Retinal pigment epithelial cell (primary cell): ENCODE measurements around the gene PTPRK.

ENCODE experiments used
- DNase-seq: peaks from one replicate; pipeline ENCODE4 v3.0.0-alpha.2; 2010; ENCODE audit warnings: low read depth
- H3K4me3 ChIP-seq: 2 replicates; pipeline ENCODE4 v1.5.1; 2011; ENCODE audit warnings: mild to moderate bottlenecking, low read length, control low read depth, moderate library complexity
- CTCF ChIP-seq: conservative IDR thresholded peaks from 2 replicates; pipeline ENCODE4 v1.5.1; 2011; ENCODE audit warnings: low read depth, low read length, control low read depth, inconsistent platforms

Gene PTPRK

DNA sequence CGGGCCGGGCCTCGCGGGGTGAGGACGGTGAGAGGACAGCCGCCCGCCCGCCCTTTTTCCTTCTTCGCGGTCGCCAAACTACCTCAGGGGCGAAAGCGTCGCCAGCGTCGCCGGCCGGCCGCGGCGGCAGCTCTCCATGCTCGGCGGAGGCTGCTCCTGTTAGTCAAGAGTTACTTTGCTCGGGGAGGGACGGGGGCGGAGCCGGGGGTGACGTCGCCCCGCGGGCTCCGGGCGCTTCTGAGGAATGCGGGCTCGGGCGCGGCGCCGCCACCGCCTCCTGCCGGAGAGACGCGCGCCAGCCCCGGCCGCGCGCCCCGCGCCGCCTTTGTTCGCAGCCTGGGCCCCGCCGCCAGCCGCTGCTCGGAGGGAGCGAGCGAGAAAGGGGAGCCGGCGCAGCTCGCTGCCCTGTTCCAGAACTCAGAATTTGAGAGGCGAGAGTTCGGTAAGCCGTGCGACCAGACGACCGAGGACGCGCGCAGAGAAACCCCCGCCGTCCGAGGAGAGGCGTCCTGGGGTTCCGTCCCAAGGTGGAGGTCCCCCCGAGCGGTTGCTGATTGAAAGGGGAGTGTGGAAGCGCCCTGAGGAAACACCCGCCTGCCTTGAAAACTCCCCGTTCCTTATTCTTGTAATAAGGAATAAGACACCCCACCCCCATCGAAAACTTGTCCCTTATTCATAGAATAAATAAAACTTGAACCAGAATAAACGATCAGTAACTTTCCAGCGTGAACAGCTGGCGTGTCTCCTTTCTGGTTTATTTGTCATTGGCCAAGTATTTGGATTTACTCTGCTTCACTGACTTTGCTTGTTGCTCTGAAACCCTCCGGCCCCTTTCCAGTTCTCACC lies at the start of gene PTPRK:
PTPRK (minus strand) TSS at position 164 of the 846 bp plus-strand sequence. CDS start 241 bp downstream, outside the sequence.
- TF ChIP-seq CTCF = no peak
- DNase-seq = peak; percentile 74
- peak within 1 kb of the TSS; percentile 92 for H3K4me3 ChIP-seq

GRCh38 chr6:128567029-128567428 lies 46.6 kb upstream of the PTPRK start:
- no peak for TF ChIP-seq CTCF
- H3K4me3 ChIP-seq = no peak overlapping the region
- DNase-seq = no peak

DNA sequence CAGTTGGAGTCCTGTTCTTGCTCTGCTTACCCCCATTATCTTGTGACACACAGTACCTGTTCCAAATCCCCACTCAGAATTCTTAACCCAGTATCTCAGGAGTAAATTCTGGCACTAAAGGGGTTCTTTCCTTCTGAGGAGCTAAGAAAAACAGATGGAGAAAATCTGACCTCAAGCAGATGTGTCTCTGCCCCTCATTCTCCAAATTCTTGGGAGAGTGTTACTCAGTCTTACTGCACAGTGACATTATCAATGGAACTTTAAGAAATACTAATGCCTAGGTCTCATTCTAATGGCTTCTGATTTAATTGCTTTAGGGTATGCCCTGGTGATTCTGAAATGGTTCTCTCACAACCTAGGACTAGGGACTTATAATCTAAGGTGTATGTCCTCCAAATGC lies 40.6 kb upstream of the PTPRK start:
- no peak for TF ChIP-seq CTCF
- no peak overlapping the region for H3K4me3 ChIP-seq
- DNase-seq = no peak

DNA sequence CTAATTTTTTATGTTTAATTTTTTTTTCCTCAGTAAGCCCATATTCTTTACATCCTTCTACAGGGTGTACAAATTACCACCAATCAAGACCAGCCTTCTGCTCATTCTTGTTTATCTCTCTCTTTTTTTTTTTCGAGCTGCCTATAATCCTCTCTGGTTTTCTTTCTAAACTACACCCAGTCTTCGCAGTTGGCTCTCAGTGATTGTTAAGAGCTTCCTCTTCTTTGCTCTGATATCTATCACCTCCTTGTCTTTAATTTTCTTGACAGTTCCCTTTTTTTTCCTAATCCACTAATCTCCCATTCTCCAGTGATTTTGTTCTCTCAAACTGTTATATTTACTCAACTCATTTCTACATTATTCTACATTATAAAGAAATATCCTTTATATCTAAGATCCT lies 38.5 kb upstream of the PTPRK start:
- no peak for DNase-seq
- H3K4me3 ChIP-seq = no peak overlapping the region
- no peak for TF ChIP-seq CTCF

- H3K4me3 ChIP-seq = no peak overlapping the region
- DNase-seq = no peak
- no peak for TF ChIP-seq CTCF
Measured at GRCh38 chr6:128558021-128558420, 37.6 kb upstream of the PTPRK start.

DNA sequence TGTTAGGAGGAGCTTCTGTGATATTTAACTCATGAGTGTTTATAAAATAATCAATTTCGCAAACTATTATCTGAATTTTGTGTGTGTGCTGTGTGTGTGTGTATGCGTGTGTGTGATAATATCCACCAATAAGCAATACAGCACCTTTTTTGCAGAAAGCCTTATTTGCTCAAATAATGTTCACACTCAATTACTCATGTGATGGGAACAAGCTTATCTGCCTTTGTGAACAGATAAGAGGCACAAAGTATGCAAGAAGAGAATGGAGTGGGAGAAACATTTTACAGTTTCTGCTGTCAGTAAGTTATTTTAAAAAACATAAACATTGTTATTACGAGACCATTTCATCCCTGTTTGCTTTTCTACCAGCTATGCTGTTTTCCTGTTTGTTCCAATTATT lies 36.7 kb upstream of the PTPRK start:
- DNase-seq = no peak
- no peak for TF ChIP-seq CTCF

GRCh38 chr6:128554302-128554701 lies 33.9 kb upstream of the PTPRK start:
- no peak for DNase-seq
- peak; percentile 44 for TF ChIP-seq CTCF
- H3K4me3 ChIP-seq = no peak overlapping the region

More for the DNA sequence above, 36.7 kb upstream of the PTPRK start:
- H3K4me3 ChIP-seq = no peak overlapping the region
